HepG2 (cell line): ENCODE data around the gene MAP4K3. TPM values are rescaled to one million over a fixed set of nuclear protein-coding genes. Genes with fewer than 3 reads are reported as not detected.

Experiments used
- BATF2 ChIP-seq: sonication (generic); formaldehyde crosslinking; IDR thresholded peaks from 2 replicates; pipeline ENCODE4 v1.8.0; 2022; ENCODE audit warnings: mild to moderate bottlenecking, missing genetic modification reagents, moderate library complexity
- GLI4 ChIP-seq: sonication (generic); formaldehyde crosslinking; IDR thresholded peaks from 2 replicates; pipeline ENCODE4 v1.5.1; 2020; ENCODE audit warnings: missing genetic modification reagents, mild to moderate bottlenecking, moderate library complexity, borderline replicate concordance
- KDM3A ChIP-seq: IDR thresholded peaks from 2 replicates; pipeline ENCODE4 v1.6.1; 2018; ENCODE audit warnings: low read depth, missing compliant biosample characterization
- MED1 ChIP-seq: sonication (generic); formaldehyde crosslinking; IDR thresholded peaks from 2 replicates; pipeline ENCODE4 v1.4.0; 2020; ENCODE audit warnings: missing genetic modification reagents
- MLLT10 ChIP-seq: sonication (generic); formaldehyde crosslinking; IDR thresholded peaks from 2 replicates; pipeline ENCODE4 v1.4.0; 2020; ENCODE audit warnings: missing genetic modification reagents
- PHF20 ChIP-seq: sonication (generic); formaldehyde crosslinking; IDR thresholded peaks from 2 replicates; pipeline ENCODE4 v1.5.0; 2020; ENCODE audit warnings: mild to moderate bottlenecking, missing genetic modification reagents
- THAP8 ChIP-seq: sonication (generic); formaldehyde crosslinking; IDR thresholded peaks from 2 replicates; pipeline ENCODE4 v1.5.1; 2020; ENCODE audit warnings: missing genetic modification reagents, mild to moderate bottlenecking, borderline replicate concordance
- ZNF124 ChIP-seq: sonication (generic); formaldehyde crosslinking; IDR thresholded peaks from 2 replicates; pipeline ENCODE4 v1.4.0; 2020; ENCODE audit warnings: missing genetic modification reagents
- ZNF224 ChIP-seq: sonication (generic); formaldehyde crosslinking; IDR thresholded peaks from 2 replicates; pipeline ENCODE4 v1.5.0; 2020; ENCODE audit warnings: mild to moderate bottlenecking, missing genetic modification reagents
- ZNF615 ChIP-seq: sonication (generic); formaldehyde crosslinking; IDR thresholded peaks from 2 replicates; pipeline ENCODE4 v1.5.0; 2020; ENCODE audit warnings: mild to moderate bottlenecking, missing genetic modification reagents, borderline replicate concordance
- ZNF646 ChIP-seq: sonication (generic); formaldehyde crosslinking; IDR thresholded peaks from 2 replicates; pipeline ENCODE4 v1.9.0; 2021; ENCODE audit warnings: mild to moderate bottlenecking, missing genetic modification reagents
- polyA plus RNA-seq, 8 experiments: library from polyadenylated mRNA; depleted of rRNA in 3 of 8; stranded (reverse) in 7 of 8; unstranded in 1 of 8; fragments of >200 nt; fragmentation: Illumina TruSeq in 4 of 8; extraction: Trizol in 4 of 8; gene quantifications; 2 replicates each; pipeline versions ENCODE4 v1.2.1 to v1.2.3, GENCODE V29; 2011 to 2016; ENCODE audit warnings: low read depth in 4 of 8, missing spikeins in 1 of 8, mixed read lengths in 1 of 8; ENCODE audit not compliant: insufficient read depth in 1 of 8
- total RNA-seq, 5 experiments: library from RNA; depleted of rRNA; stranded (reverse); fragments of >200 nt; fragmentation: Illumina TruSeq; extraction: Trizol; gene quantifications; 2 replicates each; pipeline ENCODE4 v1.2.3, GENCODE V29; 2016; ENCODE audit warnings: low read depth in 1 of 5

Gene MAP4K3
- total and polyA plus RNA-seq, 2 of the 13 experiments (the other 11 are each of a cell fraction or from before 2014, with no cell fraction given) = 45.9 to 53.2 TPM

- TF ChIP-seq THAP8 (CRISPR knock-in tag) (no peak), ZNF615 (CRISPR knock-in tag) (no peak), KDM3A (CRISPR knock-in tag) (no peak), BATF2 (CRISPR knock-in tag) (no peak), PHF20 (CRISPR knock-in tag) (no peak), ZNF646 (CRISPR knock-in tag) (no peak), ZNF224 (CRISPR knock-in tag) (no peak), GLI4 (CRISPR knock-in tag) (no peak), MED1 (0 out of 2 replicates have a peak, but pooled peaks have one; percentile 12), ZNF124 (CRISPR knock-in tag) (no peak), MLLT10 (CRISPR knock-in tag) (no peak)
These were observed 1.1 kb downstream of the MAP4K3 start (continued) for GRCh38 chr2:39435741-39436591.
